Measurements from ENCODE around the gene LAD1.

LAD1 gene

GRCh38 chr1:201399018-201399351 lies at the start of gene LAD1:
LAD1 (minus strand) TSS chr1:201399324; CDS start chr1:201399306, 18 bp downstream.
- no peak for DNase-seq

- peak; percentile 70 for DNase-seq
These were observed 49.1 kb upstream of the LAD1 start for GRCh38 chr1:201447903-201448871.

- DNase-seq = no peak
These were observed 46.2 kb upstream of the LAD1 start for GRCh38 chr1:201445310-201445709.

- DNase-seq = no peak
These were observed 45.7 kb upstream of the LAD1 start for GRCh38 chr1:201444792-201445191.

GRCh38 chr1:201443747-201444146 lies 44.6 kb upstream of the LAD1 start:
- no peak for DNase-seq

GRCh38 chr1:201436969-201437368 lies 37.8 kb upstream of the LAD1 start:
- no peak for DNase-seq

- DNase-seq = no peak
These were observed 37.3 kb upstream of the LAD1 start for GRCh38 chr1:201436393-201436792.

- DNase-seq = no peak
These were observed 35.1 kb upstream of the LAD1 start for GRCh38 chr1:201434266-201434665.

- no peak for DNase-seq
These were observed 34.5 kb upstream of the LAD1 start for GRCh38 chr1:201433609-201434008.

GRCh38 chr1:201430776-201431175 lies 31.7 kb upstream of the LAD1 start:
- no peak for DNase-seq

GRCh38 chr1:201429736-201430501 lies 30.8 kb upstream of the LAD1 start:
- no peak for DNase-seq

GRCh38 chr1:201427963-201428362 lies 28.8 kb upstream of the LAD1 start:
- no peak for DNase-seq

- peak; percentile 66 for DNase-seq
These were observed 27.6 kb upstream of the LAD1 start for GRCh38 chr1:201426479-201427310.

- DNase-seq = no peak
These were observed 25.0 kb upstream of the LAD1 start for GRCh38 chr1:201424146-201424545.

- DNase-seq = no peak
These were observed 24.5 kb upstream of the LAD1 start for GRCh38 chr1:201423655-201424054.

GRCh38 chr1:201422436-201423030 lies 23.4 kb upstream of the LAD1 start:
- no peak for DNase-seq

GRCh38 chr1:201422026-201422425 lies 22.9 kb upstream of the LAD1 start:
- no peak for DNase-seq

- DNase-seq = no peak
These were observed 21.9 kb upstream of the LAD1 start for GRCh38 chr1:201421041-201421440.

- DNase-seq = no peak
These were observed 21.5 kb upstream of the LAD1 start for GRCh38 chr1:201420608-201421002.

GRCh38 chr1:201419746-201420607 lies 20.9 kb upstream of the LAD1 start:
- DNase-seq = peak; percentile 55

- DNase-seq = no peak
These were observed 20.1 kb upstream of the LAD1 start for GRCh38 chr1:201419256-201419655.

- no peak for DNase-seq
These were observed 19.3 kb upstream of the LAD1 start for GRCh38 chr1:201418461-201418860.
